GM18502 (cell line): Measurements from ENCODE around the gene STARD5.

Experiments
- ATAC-seq: cut with Tn5 transposase; IDR thresholded peaks from one replicate; pipeline ENCODE4 v1.9.1; 2021; ENCODE audit warnings: mild to moderate bottlenecking; ENCODE audit not compliant: unreplicated experiment, poor library complexity

The STARD5 gene

GRCh38 chr15:81264072-81264857 lies 59.7 kb downstream of the STARD5 start:
- ATAC-seq = no peak

GRCh38 chr15:81263477-81263876 lies 60.5 kb downstream of the STARD5 start:
- ATAC-seq = no peak

- ATAC-seq = no peak
These were observed 62.6 kb downstream of the STARD5 start for GRCh38 chr15:81261172-81261811.

- ATAC-seq = no peak
These were observed 64.1 kb downstream of the STARD5 start for GRCh38 chr15:81259760-81260298.
